NOMO-1 treated with DMSO at 0.1 percent for 48 hours (cell line): ENCODE measurements around the gene HAUS5.

Source experiments
- DNase-seq: peaks from one replicate; lab custom pipeline; 2025; ENCODE audit not compliant: unreplicated experiment; lab: John Stamatoyannopoulos, UW

HAUS5 gene

DNA sequence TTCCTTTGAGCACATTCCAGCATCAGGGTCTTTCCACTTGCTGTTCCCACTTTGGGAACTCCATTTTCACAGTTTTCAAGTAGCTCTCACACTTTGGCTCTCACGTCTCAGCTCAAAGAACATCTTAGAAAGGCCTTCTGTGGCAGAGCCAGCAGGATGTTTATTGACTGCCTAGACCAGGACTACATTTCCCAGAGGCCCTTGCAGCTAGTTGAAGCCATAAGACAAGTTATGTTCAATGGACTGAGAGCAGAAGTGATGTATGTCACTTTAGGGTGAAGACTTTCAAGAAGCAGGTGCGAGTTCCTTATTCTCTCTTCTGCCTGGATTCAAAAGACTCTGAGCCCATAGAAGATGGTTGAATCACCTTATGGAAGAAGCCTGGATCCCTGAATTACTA lies 4.3 kb upstream of the HAUS5 start:
- no peak for DNase-seq

DNA sequence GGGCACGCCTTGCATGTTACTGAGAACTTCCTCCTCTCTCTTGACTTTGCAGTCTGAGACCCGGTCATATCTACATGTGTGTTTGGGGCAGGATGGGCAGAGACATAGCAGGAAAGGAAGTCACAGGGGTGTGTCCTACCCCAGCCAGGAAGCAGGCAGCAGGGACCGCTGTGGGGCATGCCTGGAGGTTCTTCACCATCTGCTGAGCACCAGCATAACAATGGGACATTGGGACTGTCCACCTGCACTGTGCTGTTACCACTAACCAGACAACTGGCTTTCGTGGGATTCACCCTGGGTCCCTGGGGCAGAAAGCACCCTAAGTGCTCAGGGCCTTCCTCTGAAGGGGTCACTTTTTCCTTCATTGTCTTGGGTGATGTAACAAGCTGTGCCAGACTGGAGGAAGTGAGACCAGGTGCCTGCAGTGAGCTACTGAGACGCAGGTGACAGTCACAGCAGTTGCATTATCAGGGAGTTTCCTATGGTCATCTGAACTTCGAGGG lies 2.6 kb upstream of the HAUS5 start:
- DNase-seq: peak; percentile 64

DNA sequence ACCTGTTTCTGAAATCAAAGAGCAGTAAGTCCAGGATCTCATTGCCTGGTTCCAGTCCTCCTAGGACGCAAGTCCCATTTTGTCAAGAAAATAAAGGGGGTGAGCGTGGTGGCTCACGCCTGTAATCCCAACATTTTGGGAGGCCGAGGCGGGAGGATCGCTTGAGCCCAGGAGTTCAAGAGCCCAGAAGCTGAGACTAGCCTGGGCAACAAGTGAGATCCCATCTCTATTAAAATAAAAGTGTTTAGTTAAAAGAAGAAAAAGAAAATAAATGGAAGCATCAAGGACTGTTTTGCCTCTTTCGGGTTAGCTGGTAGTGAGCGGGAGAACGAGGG lies 344 bp upstream of the HAUS5 start:
- no peak for DNase-seq

DNA sequence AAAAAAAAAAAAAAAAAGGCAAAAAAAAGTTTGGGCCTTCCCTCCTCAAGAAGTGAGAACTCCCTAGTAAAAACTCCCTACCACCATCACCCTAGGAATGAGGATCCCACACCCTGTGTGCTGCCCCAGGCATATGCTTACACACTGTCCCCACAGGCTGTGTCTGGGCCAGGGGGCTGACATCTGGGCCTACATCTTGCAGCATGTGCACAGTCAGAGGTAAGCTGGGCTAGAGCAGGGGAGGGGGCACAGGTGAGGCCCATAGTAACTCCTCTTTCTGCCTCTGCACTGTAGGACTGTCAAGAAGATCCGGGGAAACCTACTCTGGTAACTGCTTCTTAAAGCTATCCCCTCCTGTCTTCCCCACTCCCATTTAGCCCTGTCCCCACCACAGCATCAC lies 1.0 kb downstream of the HAUS5 start:
- no peak for DNase-seq

DNA sequence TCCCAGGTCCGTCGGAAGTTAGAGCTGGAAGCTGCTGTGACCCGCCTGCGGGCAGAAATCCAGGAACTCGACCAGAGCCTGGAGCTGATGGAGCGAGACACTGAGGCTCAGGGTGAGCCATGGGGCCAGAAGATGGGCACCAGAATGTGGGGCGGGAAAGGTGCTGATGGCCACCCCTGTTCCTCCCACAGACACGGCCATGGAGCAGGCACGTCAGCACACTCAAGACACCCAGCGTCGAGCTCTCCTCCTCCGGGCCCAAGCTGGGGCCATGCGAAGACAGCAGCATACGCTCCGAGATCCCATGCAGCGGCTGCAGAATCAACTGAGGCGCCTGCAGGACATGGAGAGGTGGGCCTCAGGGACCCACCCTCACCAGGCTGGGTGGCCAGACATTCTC lies 2.5 kb downstream of the HAUS5 start:
- no peak for DNase-seq

DNA sequence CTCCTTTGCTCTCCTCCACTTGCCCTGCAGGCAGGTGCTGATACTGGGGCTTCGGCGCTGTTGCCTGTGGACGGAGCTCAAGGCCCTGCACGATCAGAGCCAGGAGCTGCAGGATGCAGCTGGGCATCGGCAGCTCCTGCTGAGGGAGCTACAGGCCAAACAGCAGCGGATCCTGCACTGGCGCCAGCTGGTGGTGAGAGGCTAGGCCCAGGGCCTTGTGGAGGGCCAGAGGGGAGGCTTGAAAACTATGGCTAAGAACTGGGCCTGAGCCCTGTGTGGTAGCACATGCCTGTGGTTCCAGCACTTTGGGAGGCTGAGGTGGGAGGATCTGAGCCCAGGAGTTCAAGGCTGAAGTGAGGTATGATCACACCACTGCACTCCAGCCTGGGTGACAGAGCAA lies 6.3 kb downstream of the HAUS5 start:
- no peak for DNase-seq

DNA sequence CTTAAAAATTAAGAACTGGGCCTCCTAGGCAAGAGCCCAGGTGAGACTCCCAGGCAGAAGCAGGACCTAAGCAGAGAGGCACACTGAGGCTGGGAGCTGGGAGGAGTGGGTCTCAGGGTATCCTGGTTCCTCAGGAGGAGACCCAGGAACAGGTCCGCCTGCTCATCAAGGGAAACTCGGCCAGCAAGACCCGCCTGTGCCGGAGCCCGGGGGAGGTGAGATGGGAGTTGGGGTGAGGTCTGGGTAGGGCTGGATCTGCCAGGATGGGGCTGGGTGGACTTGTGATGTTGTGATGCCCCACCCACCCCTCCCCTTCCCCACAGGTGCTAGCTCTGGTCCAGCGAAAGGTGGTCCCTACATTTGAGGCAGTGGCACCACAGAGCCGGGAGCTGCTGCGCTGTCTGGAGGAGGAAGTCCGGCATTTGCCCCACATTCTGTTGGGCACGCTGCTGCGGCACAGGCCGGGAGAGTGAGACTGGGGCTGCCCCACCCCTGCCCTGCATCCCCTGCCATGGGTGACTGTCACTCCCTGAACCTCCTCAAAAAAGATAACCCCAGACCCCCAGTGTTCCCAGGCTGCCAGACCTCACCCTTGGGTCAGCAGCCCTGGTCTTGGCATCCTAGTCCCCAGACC lies 6.9 kb downstream of the HAUS5 start:
- no peak for DNase-seq

DNA sequence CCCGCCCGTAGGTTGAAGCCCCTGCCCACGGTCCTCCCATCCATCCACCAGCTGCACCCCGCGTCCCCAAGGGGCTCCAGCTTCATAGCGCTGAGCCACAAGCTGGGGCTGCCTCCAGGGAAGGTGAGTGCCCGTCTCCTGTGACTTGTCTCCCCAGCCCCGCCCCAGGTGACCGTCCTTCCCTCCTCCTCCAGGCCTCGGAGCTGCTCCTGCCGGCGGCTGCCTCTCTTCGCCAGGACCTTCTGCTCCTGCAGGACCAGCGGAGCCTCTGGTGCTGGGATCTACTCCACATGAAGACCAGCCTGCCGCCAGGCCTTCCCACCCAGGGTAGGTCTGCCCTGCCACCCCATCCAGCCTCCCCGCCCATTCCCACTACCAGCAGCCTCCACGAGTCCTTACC lies 7.5 kb downstream of the HAUS5 start:
- no peak for DNase-seq

DNA sequence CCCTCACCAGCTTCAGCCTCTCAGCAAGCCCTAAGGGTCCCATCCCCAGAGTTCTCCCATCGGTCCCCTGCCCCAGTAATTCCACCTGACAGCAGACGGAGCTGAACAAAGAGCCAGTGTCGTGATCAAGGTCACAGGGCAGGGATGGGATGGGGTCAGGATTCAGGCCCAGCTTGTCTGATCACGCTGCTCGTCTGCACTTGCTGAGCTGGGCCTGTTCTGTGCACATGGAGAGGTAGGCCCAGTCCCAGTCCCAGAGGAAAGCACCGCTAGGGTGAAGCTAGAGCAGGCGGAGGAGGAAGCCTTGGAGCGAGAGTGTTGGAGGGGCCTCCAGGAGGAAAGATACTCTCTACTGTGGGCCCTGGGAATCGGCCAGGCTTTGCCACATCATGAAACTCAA lies 9.2 kb downstream of the HAUS5 start:
- DNase-seq: no peak

DNA sequence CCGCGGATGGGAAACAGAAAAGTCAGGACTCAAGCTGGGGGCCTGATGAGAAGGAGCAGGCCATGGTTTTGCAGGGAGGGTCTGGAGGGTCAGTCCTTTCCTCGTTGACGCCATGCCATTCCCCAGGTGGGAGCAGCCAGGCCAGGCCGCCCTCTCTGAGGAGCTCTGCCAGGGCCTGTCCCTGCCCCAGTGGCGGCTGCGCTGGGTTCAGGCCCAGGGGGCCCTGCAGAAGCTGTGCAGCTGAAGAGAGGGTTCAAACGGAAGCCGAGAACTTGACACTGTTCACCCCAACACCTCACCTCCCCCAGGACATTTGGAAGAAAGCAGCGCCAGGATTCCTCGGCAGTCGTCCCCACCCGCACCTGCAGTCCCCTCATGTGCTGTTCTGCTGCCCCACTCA lies 10.2 kb downstream of the HAUS5 start:
- no peak for DNase-seq

DNA sequence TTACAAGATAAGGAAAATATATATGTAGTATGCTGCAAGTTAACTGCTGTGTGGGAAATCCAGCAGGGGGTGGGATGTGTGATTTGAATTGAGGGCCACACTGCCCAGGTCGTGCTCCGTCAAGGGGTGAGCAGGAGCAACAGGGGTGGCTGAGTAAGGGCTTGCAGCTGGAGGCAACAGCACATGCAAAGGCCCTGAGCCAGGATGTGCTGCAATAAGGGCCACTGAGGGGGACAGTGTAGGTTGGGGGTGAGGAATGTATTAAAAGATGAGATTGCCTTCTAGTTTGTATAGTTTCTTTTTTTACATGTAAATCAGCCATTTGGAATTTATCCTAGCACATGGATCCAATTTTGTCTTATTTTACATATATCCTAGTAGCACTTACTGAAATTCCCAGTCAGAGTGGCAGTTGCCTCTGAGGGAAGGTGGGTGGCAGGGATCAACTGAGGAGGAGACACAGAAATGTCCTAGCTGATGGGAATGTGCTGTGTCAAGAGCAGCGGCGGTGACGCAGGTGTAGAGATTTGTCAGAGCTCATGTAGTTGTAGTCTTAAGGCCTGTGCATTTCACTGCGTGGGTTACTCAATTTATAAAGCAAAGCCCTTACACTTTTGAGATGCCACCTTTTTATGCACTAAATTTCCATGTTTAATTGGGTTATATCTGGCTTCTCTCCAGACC lies 10.9 kb downstream of the HAUS5 start:
- DNase-seq: no peak

DNA sequence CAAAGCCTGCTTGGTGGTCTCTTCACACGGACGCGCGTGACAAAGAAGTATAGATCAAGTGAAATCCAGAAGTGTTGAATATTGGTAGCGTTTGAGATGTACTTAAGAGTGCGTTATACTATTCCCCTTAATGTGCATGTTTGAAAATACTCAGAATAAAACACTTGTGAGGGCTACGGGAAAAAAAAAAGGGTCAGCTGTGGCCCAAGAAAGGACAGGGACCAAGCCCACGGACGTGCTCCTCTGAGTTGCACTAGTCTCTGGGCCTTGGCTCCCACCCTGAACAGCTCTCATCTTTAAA lies 15.7 kb downstream of the HAUS5 start:
- no peak for DNase-seq

DNA sequence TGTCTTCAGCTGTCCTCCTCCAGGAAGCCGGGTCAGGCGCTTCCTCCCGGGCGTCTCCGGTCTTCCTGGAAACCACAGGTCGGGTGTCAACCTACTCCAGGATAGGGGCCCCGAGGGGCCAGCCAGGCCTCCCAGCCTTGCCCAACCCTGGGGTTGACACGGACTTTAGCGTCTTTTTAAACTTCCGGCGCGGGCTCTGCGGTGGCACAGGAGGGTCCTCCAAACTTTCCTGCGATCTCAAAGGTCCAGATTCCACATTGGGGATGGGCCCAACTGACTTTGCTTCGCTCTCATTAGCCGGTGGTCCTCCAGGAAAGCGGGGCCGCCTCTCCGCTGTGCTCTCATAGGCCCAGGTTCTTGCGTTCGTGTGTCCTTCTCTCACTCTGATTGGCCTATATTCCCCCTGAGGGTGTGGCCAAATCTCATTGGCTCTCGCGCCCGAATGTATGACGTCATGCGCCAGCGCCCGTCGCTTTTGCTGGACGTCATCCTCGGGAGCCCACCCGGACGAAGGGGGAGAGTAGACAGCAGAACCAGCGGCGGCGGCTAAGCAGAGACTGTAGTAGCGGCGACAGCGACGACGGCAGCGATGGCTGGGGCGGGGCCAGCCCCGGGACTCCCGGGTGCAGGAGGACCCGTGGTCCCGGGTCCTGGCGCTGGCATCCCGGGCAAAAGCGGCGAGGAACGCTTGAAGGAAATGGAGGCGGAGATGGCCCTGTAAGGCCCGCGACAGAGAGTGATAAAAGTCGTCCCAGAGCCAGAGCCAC lies 16.2 kb downstream of the HAUS5 start, which contains the start of gene RBM42:
TSS of gene RBM42 (plus strand) at position 472 of the 767 bp plus-strand sequence. CDS start at position 590, 118 bp downstream.
- DNase-seq: peak; percentile 99

DNA sequence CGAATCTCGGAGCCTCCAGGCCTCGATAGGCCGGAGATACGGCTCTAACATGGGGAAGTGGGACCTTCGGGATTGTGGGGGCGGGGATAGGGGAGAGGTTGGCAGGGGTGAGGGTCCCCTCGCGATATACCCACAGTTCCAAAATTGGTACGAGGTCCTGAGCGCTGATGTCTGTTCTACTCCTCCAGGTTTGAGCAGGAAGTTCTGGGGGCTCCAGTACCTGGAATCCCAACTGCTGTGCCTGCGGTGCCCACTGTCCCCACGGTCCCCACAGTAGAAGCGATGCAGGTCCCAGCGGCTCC lies 16.7 kb downstream of the HAUS5 start:
- no peak for DNase-seq

DNA sequence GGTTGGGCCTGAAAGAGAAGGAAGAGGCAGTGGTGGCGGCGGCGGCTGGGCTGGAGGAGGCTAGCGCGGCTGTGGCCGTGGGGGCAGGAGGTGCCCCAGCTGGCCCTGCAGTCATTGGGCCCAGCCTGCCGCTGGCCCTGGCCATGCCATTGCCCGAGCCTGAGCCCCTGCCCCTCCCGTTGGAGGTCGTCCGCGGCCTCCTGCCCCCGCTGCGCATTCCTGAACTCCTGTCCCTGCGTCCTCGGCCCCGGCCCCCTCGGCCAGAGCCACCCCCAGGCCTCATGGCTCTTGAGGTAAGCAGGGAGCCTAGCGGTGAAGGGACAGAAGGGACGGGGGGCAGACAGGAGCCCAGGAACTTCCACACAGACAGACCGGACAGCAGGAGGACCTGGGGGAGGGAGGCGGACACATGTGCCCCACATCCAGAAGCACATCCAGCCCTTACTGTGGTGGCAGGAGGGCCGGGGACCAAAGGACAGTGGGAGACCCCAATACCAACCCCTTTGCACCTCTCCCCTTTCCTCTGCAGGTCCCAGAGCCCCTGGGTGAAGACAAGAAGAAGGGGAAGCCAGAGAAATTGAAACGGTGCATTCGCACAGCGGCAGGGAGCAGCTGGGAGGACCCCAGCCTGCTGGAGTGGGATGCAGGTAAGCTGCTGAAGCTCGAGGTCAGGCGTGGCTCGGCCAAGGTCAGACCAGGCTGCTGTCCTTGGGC lies 21.3 kb downstream of the HAUS5 start:
- DNase-seq: no peak

DNA sequence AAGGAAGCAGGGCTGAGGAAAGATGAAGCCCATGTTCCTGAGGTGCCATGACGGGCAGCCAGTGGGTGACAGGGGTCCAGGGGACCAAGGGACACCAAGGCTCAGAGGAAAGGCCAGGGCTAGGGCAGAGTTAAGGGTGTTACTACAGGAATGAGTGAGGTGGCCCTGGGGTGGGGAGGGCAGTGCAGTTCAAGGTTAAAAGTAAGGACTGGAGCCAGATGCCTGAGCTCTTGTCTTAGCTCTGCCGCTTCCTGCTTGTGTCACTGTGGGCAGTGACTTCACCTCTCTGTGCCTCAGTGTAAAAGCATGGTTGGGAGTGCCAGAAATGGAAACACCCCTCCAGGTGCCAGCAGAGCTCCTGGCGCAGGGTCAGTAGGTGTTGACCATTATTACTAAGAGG lies 24.1 kb downstream of the HAUS5 start:
- DNase-seq: no peak

DNA sequence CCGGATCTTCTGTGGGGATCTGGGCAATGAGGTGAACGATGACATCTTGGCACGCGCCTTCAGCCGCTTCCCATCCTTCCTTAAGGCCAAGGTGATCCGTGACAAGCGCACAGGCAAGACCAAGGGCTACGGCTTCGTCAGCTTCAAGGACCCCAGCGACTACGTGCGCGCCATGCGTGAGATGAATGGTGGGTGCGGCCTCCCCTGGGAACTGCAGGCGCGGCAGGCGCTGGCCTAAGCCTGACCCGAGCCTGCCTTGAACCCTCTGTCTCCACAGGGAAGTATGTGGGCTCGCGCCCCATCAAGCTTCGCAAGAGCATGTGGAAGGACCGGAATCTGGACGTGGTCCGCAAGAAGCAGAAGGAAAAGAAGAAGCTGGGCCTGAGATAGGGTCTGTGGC lies 24.6 kb downstream of the HAUS5 start:
- no peak for DNase-seq

DNA sequence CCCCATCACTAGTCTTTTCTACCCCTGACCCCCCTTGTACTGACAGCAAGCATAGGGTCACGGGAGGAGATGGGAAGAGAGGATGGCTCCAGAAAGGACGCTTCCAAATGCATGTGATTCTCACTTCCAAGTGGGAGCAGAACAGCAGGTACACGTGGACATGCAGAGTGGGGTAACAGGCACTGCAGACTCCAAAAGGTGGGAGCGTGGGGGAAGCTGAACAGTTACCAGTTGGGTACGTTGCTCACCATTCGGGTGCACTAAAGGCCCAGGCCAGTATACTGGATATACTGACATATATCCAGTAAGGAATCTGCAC lies 26.7 kb downstream of the HAUS5 start:
- DNase-seq: no peak

DNA sequence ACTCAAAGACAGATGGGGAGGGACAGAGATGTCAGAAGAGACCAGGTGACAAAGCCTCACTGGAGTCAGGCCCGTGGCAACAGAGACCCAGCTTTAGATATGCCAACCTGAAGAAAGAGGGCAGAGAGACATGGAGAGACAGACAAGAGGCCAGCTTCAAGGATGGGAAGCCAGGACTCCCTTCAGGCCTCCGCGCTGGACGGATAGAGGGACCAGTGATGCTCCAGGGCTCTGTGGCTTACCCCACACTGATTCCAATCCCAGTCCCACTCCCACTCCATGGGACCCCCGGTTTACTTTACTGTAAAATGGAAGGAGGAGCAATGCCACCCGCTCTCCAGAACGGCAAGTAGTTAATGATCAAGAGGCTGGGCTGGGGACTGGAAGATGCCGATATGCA lies 27.3 kb downstream of the HAUS5 start:
- no peak for DNase-seq

DNA sequence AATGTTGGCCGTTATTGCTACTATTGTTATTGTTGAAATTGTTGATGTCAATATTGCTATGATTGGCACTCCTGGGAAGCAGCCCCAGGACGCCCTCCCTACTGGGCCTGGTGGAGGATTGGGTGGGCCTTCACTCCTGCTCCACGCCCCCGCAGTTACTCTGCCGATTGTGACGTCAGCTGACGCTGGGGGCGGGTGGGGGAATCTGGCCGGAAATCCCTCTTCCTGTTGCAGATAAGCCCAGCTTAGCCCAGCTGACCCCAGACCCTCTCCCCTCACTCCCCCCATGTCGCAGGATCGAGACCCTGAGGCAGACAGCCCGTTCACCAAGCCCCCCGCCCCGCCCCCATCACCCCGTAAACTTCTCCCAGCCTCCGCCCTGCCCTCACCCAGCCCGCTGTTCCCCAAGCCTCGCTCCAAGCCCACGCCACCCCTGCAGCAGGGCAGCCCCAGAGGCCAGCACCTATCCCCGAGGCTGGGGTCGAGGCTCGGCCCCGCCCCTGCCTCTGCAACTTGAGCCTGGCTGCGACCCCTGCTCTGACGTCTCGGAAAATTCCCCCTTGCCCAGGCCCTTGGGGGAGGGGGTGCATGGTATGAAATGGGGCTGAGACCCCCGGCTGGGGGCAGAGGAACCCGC lies 29.1 kb downstream of the HAUS5 start, which contains the start of gene ETV2:
TSS of gene ETV2 (plus strand) at position 231 of the 637 bp plus-strand sequence. CDS start 716 bp downstream, outside the sequence.
- no peak for DNase-seq

DNA sequence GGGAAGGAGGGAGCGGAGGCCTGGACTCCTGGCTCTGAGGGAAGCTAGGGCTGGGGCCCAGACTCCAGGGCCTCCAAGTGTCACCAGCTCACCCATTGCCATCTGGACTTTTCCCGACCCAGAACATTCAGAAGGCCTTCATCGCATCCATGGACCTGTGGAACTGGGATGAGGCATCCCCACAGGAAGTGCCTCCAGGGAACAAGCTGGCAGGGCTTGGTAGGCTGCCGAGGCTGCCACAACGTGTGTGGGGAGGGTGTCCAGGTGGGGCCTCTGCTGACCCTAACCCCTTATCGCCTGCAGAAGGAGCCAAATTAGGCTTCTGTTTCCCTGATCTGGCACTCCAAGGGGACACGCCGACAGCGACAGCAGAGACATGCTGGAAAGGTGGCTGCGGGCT lies 29.8 kb downstream of the HAUS5 start:
- DNase-seq: no peak
